Cardiac fibroblast (primary cell): ENCODE measurements around the gene SERPINB5.
A peak's percentile ranks its signal among the peaks of the same experiment; 100 is the strongest.
"Not testable (repeated sequence)": the region's sequence is repeated elsewhere in the genome, so short reads cannot be mapped to it uniquely, and the experiment has no call there.

Source experiments
- DNase-seq, 2 donors: peaks; one replicate each; pipeline versions ENCODE4 v3.0.0 to v3.0.0-alpha.2; 2010; ENCODE audit warnings: low read depth in 2 of 2
- H3K4me3 ChIP-seq, 2 donors: replicated peaks in 1 of 2; 1 replicate in 1 of 2; 2 replicates in 1 of 2; pipeline ENCODE4 v1.5.1; 2011; ENCODE audit warnings: low read depth in 2 of 2, low read length in 2 of 2, mild to moderate bottlenecking in 2 of 2, moderate library complexity in 1 of 2
- CTCF ChIP-seq: IDR thresholded peaks from one replicate; pipeline ENCODE4 v1.5.1; 2011; ENCODE audit warnings: low read depth, mild to moderate bottlenecking, low read length, inconsistent platforms

The SERPINB5 gene

DNA sequence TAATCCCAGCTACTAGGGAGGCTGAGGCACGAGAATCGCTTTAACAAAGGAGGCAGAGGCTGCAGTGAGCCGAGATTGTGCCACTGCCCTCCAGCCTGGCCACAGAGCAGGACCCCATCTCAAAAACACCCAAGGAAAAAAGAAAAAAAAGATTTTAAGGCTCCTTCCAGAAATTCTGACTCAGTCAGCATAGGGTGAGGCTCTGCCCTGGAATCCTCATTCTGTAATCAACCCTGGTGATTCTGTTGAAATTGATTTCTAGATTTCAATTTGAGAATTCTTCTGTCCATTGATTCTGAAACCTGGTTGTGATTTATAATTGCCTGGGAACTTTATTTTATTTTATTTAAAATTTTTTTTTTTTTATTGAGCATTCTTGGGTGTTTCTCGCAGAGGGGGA is 27.3 kb upstream of the SERPINB5 start:
- no peak for TF ChIP-seq CTCF
- no peak for DNase-seq
- no peak overlapping the region for H3K4me3 ChIP-seq

DNA sequence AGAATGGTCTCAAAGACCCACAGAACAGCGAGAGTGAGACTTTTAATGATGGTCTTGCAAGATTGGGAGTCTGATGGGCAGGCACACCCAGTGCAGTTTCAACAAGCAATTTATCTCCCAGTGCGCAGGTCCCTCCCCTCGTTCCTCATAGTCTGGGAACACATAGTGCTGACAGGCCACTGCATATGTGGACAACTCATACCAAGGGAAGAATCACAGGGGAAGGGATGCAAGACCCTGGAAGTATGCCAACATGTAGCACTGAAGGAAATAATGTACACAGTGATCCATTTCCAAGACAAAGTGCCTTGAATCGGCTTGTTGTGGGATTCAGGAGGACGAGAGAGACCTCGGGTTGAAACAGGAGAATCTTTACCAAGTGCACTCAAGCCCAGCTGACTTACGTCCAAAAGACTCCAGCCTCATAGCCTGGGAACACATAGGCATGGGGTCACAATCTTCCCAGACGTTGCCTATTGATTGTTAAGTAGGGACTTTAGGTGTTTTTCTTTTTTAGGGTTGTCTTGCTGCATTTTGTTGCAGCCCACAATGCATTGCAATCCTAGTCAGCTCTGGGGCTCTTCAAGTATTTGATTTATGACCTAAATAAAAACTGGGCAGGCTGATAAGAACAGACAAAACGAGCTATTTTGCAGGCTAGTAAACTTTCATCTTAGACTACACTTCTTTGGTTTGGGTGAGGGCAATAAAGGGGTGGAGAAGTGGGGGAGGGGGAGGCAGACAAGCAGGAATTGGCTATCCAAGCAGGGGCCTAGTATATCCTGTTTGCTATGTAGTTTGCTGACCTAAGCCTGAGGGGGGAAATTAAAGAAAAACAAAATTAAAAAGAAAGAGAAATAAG is 24.7 kb upstream of the SERPINB5 start:
- DNase-seq, result peak; percentile 66 to 80

DNA sequence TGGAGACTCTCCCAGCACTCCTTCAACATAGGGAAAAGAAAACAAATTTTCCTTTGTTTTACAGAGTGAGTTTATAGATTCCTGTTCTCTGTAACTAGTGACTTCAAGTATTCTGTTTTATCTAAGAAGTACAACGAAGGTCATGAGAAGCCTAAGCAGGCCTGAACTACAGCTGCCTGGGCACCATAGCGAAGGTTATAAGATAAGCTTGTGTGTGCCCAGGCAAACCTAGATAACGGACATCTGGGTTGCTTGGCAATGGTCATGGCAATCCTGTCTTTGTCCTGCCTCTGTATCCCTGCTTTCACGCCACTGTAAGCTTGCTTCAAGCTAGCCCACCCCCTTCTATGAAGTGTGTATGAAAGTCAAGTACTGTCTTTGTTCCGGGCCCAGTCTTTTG is 24.0 kb upstream of the SERPINB5 start:
- DNase-seq, H3K4me3 ChIP-seq: not testable (repeated sequence)

More for the DNA sequence above, 24.7 kb upstream of the SERPINB5 start:
- TF ChIP-seq CTCF, result no peak
- H3K4me3 ChIP-seq, result no peak overlapping the region

DNA sequence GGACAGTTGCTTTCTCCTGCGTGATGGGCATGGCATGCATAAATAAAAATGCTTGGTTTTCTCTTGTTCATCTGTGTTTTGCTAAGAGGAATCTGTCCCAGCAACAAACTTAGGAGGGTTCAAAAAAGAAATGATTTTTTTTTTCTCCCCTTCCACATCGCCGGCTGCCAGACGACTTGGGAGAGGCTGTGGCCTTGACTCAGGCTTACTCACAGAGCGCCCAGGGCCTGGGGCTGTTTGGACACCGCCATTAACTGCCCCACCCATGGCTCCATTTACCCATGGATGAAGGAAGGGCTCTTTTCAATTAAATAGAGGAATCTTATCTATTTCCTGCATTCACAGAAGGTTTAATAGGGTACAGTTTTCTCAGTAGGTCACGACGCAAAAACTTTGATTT is 22.3 kb upstream of the SERPINB5 start:
- DNase-seq, result peak in 1 of 2 donors; percentile 51
- no peak for TF ChIP-seq CTCF

DNA sequence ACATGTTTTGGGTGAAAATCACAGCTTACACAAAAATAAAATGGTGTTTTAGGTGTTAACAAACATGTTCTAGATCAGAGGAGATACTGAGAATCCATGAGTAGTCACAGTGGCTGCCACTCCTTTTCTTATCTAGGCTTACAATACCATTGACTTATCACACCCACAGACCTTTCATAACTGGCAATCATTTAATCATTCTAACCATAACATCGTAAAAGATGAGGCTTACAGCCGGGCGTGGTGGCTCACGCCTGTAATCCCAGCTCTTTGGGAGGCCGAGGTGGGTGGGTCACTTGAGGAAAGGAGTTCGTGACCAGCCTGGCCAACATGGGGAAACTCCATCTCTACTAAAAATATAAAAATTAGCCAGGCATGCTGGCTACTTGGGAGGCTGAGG is 18.8 kb upstream of the SERPINB5 start:
- no peak overlapping the region for H3K4me3 ChIP-seq
- DNase-seq, result no peak
- no peak for TF ChIP-seq CTCF

More for the DNA sequence above, 22.3 kb upstream of the SERPINB5 start:
- H3K4me3 ChIP-seq, result no peak overlapping the region

- no peak for TF ChIP-seq CTCF
- H3K4me3 ChIP-seq, result no peak overlapping the region
- no peak for DNase-seq
These were observed 16.3 kb upstream of the SERPINB5 start for GRCh38 chr18:63460414-63460813.

- no peak for TF ChIP-seq CTCF
- H3K4me3 ChIP-seq, result no peak overlapping the region
- DNase-seq, result no peak
These were observed 12.3 kb upstream of the SERPINB5 start for GRCh38 chr18:63464434-63464833.
